GM12872 (cell line): ENCODE measurements around the gene EXOC2.
A peak's percentile ranks its signal among the peaks of the same experiment; 100 is the strongest.

ENCODE experiments used
- TF ChIP-seq, protein P1 (sequence below): IDR thresholded peaks from 3 replicates; pipeline ENCODE4 v1.5.1; 2011; ENCODE audit warnings: low read depth, mild to moderate bottlenecking, low read length, moderate library complexity; ENCODE audit not compliant: insufficient read depth

The EXOC2 gene

DNA sequence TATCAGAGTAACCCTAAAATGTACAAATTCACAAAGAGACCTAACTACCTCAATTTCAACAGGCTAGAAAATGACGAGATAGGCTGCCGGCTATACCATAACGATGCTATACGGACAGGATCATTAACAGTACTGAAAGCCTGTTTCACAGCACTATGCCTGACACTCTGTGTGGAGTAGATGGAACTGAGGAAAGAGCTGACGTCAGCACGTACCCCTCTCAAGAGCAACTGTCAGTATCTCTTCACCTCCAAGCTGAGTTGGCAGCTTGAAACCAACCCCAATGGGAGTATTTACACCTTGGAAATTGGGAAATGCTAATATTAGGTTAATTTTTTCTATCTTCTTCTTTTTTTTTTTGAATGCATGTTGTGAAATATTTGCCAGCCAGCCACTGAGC lies 89.7 kb downstream of the EXOC2 start:
- TF ChIP-seq, protein P1, sequence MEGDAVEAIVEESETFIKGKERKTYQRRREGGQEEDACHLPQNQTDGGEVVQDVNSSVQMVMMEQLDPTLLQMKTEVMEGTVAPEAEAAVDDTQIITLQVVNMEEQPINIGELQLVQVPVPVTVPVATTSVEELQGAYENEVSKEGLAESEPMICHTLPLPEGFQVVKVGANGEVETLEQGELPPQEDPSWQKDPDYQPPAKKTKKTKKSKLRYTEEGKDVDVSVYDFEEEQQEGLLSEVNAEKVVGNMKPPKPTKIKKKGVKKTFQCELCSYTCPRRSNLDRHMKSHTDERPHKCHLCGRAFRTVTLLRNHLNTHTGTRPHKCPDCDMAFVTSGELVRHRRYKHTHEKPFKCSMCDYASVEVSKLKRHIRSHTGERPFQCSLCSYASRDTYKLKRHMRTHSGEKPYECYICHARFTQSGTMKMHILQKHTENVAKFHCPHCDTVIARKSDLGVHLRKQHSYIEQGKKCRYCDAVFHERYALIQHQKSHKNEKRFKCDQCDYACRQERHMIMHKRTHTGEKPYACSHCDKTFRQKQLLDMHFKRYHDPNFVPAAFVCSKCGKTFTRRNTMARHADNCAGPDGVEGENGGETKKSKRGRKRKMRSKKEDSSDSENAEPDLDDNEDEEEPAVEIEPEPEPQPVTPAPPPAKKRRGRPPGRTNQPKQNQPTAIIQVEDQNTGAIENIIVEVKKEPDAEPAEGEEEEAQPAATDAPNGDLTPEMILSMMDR = no peak

DNA sequence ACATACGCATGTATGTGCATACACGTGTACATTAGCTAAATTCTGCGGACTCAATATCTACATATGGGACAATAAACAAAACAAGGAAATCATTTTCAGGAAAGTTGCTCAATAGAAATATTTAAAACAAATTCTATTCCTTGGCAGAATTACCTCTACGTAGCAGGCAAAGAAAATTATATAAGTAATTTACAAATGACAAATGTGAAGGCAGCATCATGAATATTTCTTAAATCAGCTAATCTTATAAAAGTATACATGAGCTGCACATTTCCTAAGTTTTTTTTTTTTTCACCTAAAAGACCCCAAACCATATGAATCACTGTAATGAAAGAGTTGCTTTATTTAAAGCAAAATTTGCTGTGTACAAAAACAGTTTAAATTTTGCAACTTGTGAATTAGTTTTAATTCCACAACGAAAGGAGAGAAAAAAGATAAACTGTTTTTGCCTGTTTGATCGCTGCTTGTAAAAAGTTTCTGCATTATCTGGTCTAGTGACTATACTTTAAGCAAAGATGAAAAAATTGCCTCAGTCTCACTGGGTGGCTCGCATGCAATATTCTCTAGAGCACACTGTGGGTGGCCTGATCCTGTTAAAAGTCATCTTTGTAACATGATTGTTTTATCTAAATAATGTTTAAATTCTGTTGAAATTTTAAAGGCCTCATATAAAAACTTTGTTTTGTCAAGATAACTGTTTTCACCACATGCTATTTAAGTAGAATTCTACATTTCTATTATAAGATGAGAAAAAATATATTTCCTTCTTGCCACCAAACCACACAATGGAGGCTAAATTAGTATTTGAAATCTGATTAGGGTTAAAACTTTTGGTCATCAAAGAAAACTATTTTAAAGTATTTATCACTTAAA lies 93.1 kb downstream of the EXOC2 start:
- TF ChIP-seq, protein P1 = no peak

DNA sequence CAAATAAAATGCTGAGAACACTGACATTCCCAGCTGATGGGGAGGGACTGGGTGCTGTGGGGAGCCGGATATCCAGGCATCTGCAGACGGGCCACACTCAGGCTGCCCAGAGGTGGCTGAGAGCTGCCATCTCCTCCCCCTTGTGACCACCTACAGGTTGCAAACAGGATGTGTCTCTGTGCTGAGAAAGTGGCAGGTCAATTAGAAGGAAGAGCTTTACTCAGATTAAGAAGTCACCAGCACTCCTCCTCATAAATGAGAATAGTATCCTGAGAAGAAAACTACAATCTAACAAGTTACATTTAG lies 99.1 kb downstream of the EXOC2 start:
- TF ChIP-seq, protein P1 = no peak

DNA sequence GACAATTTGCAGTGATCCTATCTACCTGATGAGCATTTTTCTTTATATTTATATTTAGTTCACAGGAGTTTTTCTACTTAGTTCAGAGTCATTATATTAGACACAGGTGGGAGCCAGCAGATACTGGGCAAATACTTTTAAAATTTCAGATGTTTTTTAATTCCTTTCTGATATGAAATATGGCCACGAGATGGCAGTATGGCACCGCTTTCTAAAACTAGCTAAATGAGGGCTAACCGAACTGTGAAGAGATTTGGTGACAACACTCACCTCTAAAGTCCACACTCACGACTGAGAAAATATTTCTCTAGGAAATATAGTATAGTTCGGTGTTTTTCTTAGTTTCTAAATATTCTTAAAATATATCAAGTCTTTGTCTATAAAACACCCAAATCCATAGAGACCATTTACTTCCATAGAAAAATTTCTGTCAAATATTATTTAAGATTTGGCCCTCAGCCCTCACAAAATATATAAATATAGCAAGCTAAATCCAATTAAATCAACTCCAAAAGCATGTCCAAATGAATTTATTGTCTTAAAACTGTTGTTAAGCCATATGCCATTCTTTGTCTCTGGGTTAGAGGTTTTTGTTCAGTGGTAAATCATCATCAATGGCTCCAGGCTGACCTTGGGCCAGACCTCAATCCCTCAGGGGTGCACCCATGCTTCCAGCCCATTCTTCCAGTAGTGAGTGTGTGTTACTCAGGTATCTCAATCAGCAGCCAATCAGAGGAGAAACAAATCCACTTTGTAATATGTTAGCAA lies 99.6 kb downstream of the EXOC2 start:
- TF ChIP-seq, protein P1 = peak; percentile 48

DNA sequence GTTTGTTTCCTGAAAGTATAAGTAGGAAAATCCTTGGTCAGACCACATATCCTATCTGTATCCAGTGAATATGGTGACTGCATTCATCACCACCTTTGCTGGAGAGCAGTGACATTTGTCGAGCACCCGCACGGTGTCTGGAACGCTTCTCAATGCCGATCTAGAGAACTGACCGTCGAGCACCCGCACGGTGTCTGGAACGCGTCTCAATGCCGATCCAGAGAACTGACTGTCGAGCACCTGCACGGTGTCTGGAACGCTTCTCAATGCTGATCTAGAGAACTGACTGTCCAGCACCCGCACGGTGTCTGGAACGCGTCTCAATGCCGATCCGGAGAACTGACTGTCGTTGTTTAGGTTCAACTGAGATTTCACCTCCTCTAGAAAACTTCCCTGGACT lies 103.8 kb downstream of the EXOC2 start:
- TF ChIP-seq, protein P1 = no peak

DNA sequence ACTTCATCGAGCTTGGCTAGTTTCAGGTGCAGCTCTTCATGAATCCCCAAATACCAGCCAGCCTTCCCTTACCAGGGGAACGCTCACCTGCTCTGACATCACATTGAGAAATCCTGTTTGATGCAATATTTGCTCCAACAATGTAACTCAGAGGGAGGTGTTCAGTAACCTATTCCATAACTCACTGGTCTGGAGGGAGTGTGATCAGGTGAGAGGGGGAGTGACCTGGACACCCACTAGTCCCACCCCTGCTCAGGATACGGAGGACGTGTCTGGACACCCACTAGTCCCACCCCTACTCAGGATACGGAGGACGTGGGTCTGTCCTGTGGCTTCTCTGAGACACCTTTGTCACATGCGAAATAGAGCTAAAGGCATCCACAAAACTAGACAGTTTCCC lies 106.4 kb downstream of the EXOC2 start:
- TF ChIP-seq, protein P1 = no peak

DNA sequence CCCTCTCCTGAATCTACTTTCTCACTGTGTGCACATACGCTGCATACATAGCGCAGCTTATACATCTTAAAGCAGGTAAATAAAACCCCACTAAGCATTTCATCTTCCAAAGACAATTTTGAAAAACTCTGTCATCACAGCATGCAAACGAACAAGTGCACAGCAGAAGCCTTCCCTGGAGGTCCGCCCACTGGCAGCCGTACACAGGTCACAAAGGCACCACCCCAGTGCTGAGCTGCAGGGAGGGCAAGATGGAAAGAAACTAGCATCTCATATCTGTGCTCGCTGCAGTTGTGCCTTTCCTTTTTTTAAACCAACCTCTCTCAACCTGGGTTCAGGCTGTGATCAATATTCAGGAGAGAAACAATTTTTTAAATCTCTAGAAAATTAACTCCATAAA lies 109.3 kb downstream of the EXOC2 start:
- TF ChIP-seq, protein P1 = no peak
